HG02943 (cell line): Measurements from ENCODE around the gene TMEM161B.
"Not testable (repeated sequence)": the region's sequence is repeated elsewhere in the genome, so short reads cannot be mapped to it uniquely, and the experiment has no call there.

Experiments
- ATAC-seq: cut with Tn5 transposase; IDR thresholded peaks from one replicate; pipeline ENCODE4 v1.9.1; 2021; ENCODE audit warnings: mild to moderate bottlenecking, low read depth, moderate library complexity; ENCODE audit not compliant: unreplicated experiment

Gene TMEM161B

GRCh38 chr5:88189484-88189883 lies 79.2 kb downstream of the TMEM161B start:
- ATAC-seq, result not testable (repeated sequence)

GRCh38 chr5:88188458-88189132 lies 80.0 kb downstream of the TMEM161B start:
- no peak for ATAC-seq

GRCh38 chr5:88183255-88183654 lies 85.4 kb downstream of the TMEM161B start:
- ATAC-seq, result no peak

GRCh38 chr5:88177486-88177885 lies 91.2 kb downstream of the TMEM161B start:
- not testable (repeated sequence) for ATAC-seq

- ATAC-seq, result no peak
Measured at GRCh38 chr5:88172847-88173758, 95.5 kb downstream of the TMEM161B start.

- no peak for ATAC-seq
Measured at GRCh38 chr5:88159591-88159990, 109.1 kb downstream of the TMEM161B start.

- ATAC-seq, result no peak
Measured at GRCh38 chr5:88158056-88158455, 110.6 kb downstream of the TMEM161B start.

- ATAC-seq, result no peak
Measured at GRCh38 chr5:88154891-88155290, 113.8 kb downstream of the TMEM161B start.

GRCh38 chr5:88150747-88151146 lies 117.9 kb downstream of the TMEM161B start:
- no peak for ATAC-seq

GRCh38 chr5:88145611-88146467 lies 122.8 kb downstream of the TMEM161B start:
- ATAC-seq, result no peak

GRCh38 chr5:88145221-88145610 lies 123.4 kb downstream of the TMEM161B start:
- no peak for ATAC-seq
